ENCODE results near the gene PGK2. TPM values are rescaled to one million over a fixed set of nuclear protein-coding genes. Genes with fewer than 3 reads are reported as not detected.

PGK2 gene
- total RNA-seq (ENCODE audit: unreplicated experiment) = not detected
- long read RNA-seq = 0 reads

DNA sequence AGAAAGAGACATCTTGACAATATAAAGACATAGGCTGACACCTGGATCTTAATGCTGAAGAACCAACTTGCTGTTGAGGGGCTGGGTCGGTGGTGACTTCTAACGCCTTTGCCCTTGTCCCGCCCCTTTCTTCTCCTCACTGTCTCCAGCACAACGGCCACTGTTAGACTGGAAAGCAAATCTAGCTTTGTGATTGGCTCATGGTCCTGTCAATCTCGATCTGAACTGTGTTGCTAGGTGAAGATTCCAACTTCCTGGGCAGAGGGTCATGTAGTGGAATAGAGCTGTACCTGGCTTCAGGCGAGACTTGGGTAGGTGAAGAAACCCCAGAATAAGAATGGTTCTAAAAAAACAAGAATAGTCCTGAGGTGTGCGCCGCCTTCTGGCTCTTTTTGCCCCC is at the start of gene PGK2:
PGK2 (minus strand) TSS at position 110 of the 400 bp plus-strand sequence; CDS start at position 12, 98 bp downstream.
- no peaks in the 10 kb centered on the region for H3K9me3 Mint-ChIP-seq (ENCODE audit: unreplicated experiment)
- no peak for DNase-seq (ENCODE audit: low spot score)
- H3K27ac Mint-ChIP-seq (ENCODE audit: unreplicated experiment) = no peak within 1 kb of the TSS
- no peaks in the 10 kb centered on the region for H3K27me3 Mint-ChIP-seq (ENCODE audit: unreplicated experiment)
- TF ChIP-seq, protein P1, sequence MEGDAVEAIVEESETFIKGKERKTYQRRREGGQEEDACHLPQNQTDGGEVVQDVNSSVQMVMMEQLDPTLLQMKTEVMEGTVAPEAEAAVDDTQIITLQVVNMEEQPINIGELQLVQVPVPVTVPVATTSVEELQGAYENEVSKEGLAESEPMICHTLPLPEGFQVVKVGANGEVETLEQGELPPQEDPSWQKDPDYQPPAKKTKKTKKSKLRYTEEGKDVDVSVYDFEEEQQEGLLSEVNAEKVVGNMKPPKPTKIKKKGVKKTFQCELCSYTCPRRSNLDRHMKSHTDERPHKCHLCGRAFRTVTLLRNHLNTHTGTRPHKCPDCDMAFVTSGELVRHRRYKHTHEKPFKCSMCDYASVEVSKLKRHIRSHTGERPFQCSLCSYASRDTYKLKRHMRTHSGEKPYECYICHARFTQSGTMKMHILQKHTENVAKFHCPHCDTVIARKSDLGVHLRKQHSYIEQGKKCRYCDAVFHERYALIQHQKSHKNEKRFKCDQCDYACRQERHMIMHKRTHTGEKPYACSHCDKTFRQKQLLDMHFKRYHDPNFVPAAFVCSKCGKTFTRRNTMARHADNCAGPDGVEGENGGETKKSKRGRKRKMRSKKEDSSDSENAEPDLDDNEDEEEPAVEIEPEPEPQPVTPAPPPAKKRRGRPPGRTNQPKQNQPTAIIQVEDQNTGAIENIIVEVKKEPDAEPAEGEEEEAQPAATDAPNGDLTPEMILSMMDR (IDR thresholded peaks at IDR 0.05; ENCODE audit: unreplicated experiment) = no peak
- H3K4me3 Mint-ChIP-seq (ENCODE audit: unreplicated experiment) = no peak within 1 kb of the TSS
- no peaks in the 10 kb centered on the region for H3K4me1 Mint-ChIP-seq (ENCODE audit: unreplicated experiment)
- no peaks in the 10 kb centered on the region for H3K36me3 Mint-ChIP-seq (ENCODE audit: low read depth, unreplicated experiment)

DNA sequence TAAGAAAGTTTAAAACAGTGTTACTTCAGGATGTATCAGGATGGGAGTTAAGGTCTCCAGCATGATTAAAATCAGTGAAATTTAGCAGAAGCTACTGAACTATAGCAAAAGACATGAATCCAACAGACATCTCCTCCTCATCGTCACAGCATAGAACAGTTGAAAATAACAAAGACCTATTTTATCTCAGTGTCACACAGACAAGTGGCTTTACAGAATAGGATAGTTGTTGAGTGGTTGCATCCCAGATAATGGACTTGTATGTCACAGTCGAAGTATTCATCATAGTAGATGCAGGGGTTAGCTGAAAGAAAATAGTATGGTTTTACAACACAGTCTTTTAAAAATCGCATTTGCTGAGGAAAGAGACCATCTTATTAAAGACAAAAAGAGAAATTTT is 48.1 kb upstream of the PGK2 start:
- Mint-ChIP-seq H3K4me3 (ENCODE audit: unreplicated experiment) (no peak overlapping the region), H3K9me3 (ENCODE audit: unreplicated experiment) (no peaks in the 10 kb centered on the region), H3K4me1 (ENCODE audit: unreplicated experiment) (no peaks in the 10 kb centered on the region), H3K27ac (ENCODE audit: unreplicated experiment) (no peak overlapping the region), H3K27me3 (ENCODE audit: unreplicated experiment) (no peaks in the 10 kb centered on the region), H3K36me3 (ENCODE audit: low read depth, unreplicated experiment) (no peaks in the 10 kb centered on the region)
- TF ChIP-seq, protein P1 (IDR thresholded peaks at IDR 0.05; ENCODE audit: unreplicated experiment) = no peak
- no peak for DNase-seq (ENCODE audit: low spot score)

DNA sequence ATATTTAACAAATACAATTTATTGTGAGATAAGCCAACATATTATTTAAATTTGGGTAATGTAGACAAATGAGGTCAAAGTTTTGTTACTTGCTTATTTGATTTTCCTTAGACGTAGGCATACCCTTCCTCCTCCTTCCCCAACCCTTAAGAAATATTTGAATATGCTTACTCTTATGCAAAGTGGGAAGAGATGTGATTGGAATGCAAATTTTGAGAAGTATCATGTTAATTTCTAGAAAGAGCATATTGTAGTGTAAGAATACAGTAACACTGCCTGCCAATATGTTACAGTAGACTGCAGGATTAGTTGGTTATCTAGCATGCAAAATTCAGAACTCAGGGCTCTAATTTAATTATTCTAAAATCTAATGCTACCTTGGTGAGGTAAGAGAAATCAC is 46.3 kb upstream of the PGK2 start:
- Mint-ChIP-seq H3K4me3 (ENCODE audit: unreplicated experiment) (no peak overlapping the region), H3K36me3 (ENCODE audit: low read depth, unreplicated experiment) (no peaks in the 10 kb centered on the region), H3K27ac (ENCODE audit: unreplicated experiment) (no peak overlapping the region), H3K9me3 (ENCODE audit: unreplicated experiment) (no peaks in the 10 kb centered on the region), H3K4me1 (ENCODE audit: unreplicated experiment) (no peaks in the 10 kb centered on the region), H3K27me3 (ENCODE audit: unreplicated experiment) (no peaks in the 10 kb centered on the region)
- DNase-seq (ENCODE audit: low spot score) = no peak
- TF ChIP-seq, protein P1 (IDR thresholded peaks at IDR 0.05; ENCODE audit: unreplicated experiment) = no peak

DNA sequence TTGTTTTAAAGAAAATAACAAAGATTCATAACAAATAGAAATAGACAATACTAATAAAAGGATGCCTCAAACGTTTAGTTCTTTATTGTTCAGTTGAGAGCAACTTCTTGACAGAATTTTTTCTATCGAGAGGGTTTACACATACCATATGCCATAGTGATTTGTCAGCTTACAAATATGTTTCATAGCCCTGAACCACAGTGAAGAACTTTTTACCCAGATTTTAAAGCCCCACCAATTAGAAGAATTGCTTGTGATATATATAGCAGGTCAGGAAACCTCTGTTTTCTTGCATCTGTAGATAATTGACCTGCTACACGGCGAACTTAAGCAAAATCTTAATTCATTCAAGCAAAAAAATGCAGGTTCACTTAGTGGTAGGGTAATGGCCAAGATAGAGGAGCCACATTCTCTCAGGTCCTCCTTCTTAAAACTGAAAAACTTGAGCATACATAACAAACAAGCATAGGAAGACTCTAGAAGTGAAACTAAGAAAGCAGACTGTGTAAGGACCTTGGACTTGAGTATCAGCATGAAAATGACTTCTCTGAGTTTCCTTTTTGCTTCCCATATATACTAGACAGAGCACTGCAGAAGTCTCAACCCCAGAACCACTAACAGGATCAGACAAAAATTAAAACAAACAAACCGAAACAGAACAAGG is 39.8 kb upstream of the PGK2 start:
- Mint-ChIP-seq H3K9me3 (ENCODE audit: unreplicated experiment) (no peaks in the 10 kb centered on the region), H3K4me1 (ENCODE audit: unreplicated experiment) (no peaks in the 10 kb centered on the region), H3K27me3 (ENCODE audit: unreplicated experiment) (no peaks in the 10 kb centered on the region), H3K4me3 (ENCODE audit: unreplicated experiment) (no peak overlapping the region), H3K27ac (ENCODE audit: unreplicated experiment) (no peak overlapping the region), H3K36me3 (ENCODE audit: low read depth, unreplicated experiment) (no peaks in the 10 kb centered on the region)
- TF ChIP-seq, protein P1 (IDR thresholded peaks at IDR 0.05; ENCODE audit: unreplicated experiment) = no peak
- DNase-seq (ENCODE audit: low spot score) = no peak

DNA sequence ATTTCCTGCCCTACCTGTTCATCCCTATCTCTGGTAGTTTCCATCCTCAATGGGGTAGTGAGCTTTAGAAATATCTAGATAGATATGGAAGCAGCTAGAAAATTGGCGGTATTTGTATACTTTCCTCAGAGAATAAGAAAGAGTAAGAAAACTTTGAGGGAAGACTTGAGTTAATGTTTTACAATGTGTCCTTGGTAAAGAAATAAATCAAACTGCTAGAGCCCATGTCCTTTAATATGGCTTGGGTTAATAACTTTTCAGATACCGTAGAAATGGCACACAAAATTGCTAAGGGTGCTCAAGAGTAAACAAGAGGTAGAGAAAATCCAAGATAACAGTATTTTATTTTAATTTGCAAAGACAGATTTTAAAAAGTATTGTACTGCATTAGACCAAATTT is 28.1 kb upstream of the PGK2 start:
- Mint-ChIP-seq H3K27ac (ENCODE audit: unreplicated experiment) (no peak overlapping the region), H3K36me3 (ENCODE audit: low read depth, unreplicated experiment) (no peaks in the 10 kb centered on the region), H3K4me3 (ENCODE audit: unreplicated experiment) (no peak overlapping the region), H3K4me1 (ENCODE audit: unreplicated experiment) (no peaks in the 10 kb centered on the region), H3K27me3 (ENCODE audit: unreplicated experiment) (no peaks in the 10 kb centered on the region), H3K9me3 (ENCODE audit: unreplicated experiment) (no peaks in the 10 kb centered on the region)
- TF ChIP-seq, protein P1 (IDR thresholded peaks at IDR 0.05; ENCODE audit: unreplicated experiment) = no peak
- DNase-seq (ENCODE audit: low spot score) = no peak
